Kidney (tissue), 14 donors: ENCODE measurements around the gene ZPR1. TPM values are rescaled to one million over a fixed set of nuclear protein-coding genes. Genes with fewer than 3 reads are reported as not detected.

ENCODE experiments used
- DNase-seq, 5 donors: peaks; one replicate each; pipeline ENCODE4 v3.0.0-alpha.2; 2013 to 2020
- FAIRE-seq: peaks from 2 replicates; lab custom pipeline; 2012; peaks lifted over from hg19 to GRCh38; lab: Jason Lieb, UNC
- H3K27ac ChIP-seq, 2 donors: one replicate each; pipeline ENCODE4 v1.7.0; 2013; ENCODE audit warnings: low read depth in 2 of 2, low read length in 2 of 2, inconsistent platforms in 1 of 2
- H3K27me3 ChIP-seq: one replicate; pipeline ENCODE4 v1.7.1; 2013; ENCODE audit warnings: low read length, inconsistent platforms; ENCODE audit not compliant: control insufficient read depth, insufficient read depth
- H3K36me3 ChIP-seq, 3 donors: one replicate each; pipeline versions ENCODE4 v1.7.0 to v1.7.1; 2013; ENCODE audit warnings: low read length in 3 of 3, control low read depth in 1 of 3, inconsistent platforms in 1 of 3; ENCODE audit not compliant: insufficient read depth in 3 of 3, control insufficient read depth in 2 of 3
- H3K4me1 ChIP-seq, 3 donors: one replicate each; pipeline versions ENCODE4 v1.7.0 to v1.7.1; 2013; ENCODE audit warnings: low read length in 3 of 3, inconsistent platforms in 1 of 3, low read depth in 1 of 3; ENCODE audit not compliant: control insufficient read depth in 2 of 3, insufficient read depth in 2 of 3
- H3K4me3 ChIP-seq, 3 donors: one replicate each; pipeline versions ENCODE4 v1.7.0 to v1.8.1; 2013; ENCODE audit warnings: low read length in 3 of 3, control low read depth in 1 of 3, inconsistent platforms in 1 of 3
- H3K9ac ChIP-seq, 3 donors: one replicate each; pipeline versions ENCODE4 v1.7.0 to v1.7.1; 2013; ENCODE audit warnings: low read length in 3 of 3, control low read depth in 1 of 3, inconsistent platforms in 1 of 3
- H3K9me3 ChIP-seq, 3 donors: one replicate each; pipeline versions ENCODE4 v1.7.0 to v1.7.1; 2013; ENCODE audit warnings: low read length in 3 of 3, control low read depth in 1 of 3, inconsistent platforms in 1 of 3; ENCODE audit not compliant: control insufficient read depth in 2 of 3, insufficient read depth in 1 of 3
- CTCF ChIP-seq: IDR thresholded peaks from 3 replicates; pipeline ENCODE4 v1.5.1; 2012; ENCODE audit warnings: mild to moderate bottlenecking, moderate library complexity, borderline replicate concordance; ENCODE audit not compliant: insufficient read depth; ENCODE audit errors: extremely low read depth
- intact Hi-C: fragments of 100-400 bp; cut with DNase I; formaldehyde crosslinking; loops from one replicate; pipeline ENCODE4 v1.11.1; 2022
- polyA plus RNA-seq: library from polyadenylated mRNA; stranded (reverse); fragments of 350-450 nt; fragmentation: Illumina TruSeq; extraction: RNeasy Lipid Tissue Mini Kit (QIAGEN cat#74804); gene quantifications from one replicate; pipeline ENCODE4 v1.2.3, GENCODE V29; 2014; ENCODE audit warnings: low read depth, low replicate concordance; ENCODE audit not compliant: insufficient read depth
- total RNA-seq: library from RNA; stranded (reverse); fragmentation: NEBNext Ultra II Directional; extraction: Animal tissue kit (Norgen Biotek cat#: 25700); gene quantifications from one replicate; pipeline ENCODE4 v1.2.1, GENCODE V29; 2021
- donor health status: control.
- donor health status: control.
- donor health status: control.
- donor health status: control.
- donor health status: control.
- donor health status: DM: yes; HTN: yes; CAD: no.
- donor health status: Normal renal cell carcinoma (clear cell type).

The ZPR1 gene
- total and polyA plus RNA-seq, 2 donors from 2014 or later: 30.0 to 40.2 TPM

- Histone ChIP-seq H3K27ac (no peak overlapping the region), H3K4me1 (peaks cover 0 to 8% (median 6%) of the 10 kb centered on the region in 3 donors), H3K27me3 (no peaks in the 10 kb centered on the region), H3K4me3 (no peak overlapping the region), H3K9me3 (no peaks in the 10 kb centered on the region), H3K36me3 (no peaks in the 10 kb centered on the region), H3K9ac (no peak overlapping the region)
- FAIRE-seq (no peak), DNase-seq (no peak)
- intact Hi-C loops: no loop called here
- no peak for TF ChIP-seq CTCF
Measured at GRCh38 chr11:116833816-116834534, 46.2 kb upstream of the ZPR1 start.

GRCh38 chr11:116833491-116833815 lies 45.6 kb upstream of the ZPR1 start:
- no peaks in the 10 kb centered on the region for H3K27me3 ChIP-seq
- no peak for TF ChIP-seq CTCF
- peaks cover 0 to 8% (median 6%) of the 10 kb centered on the region in 3 donors for H3K4me1 ChIP-seq
- no peak overlapping the region for H3K4me3 ChIP-seq
- no peak overlapping the region for H3K9ac ChIP-seq
- H3K27ac ChIP-seq: no peak overlapping the region
- no peak for DNase-seq
- intact Hi-C loops: no loop called here
- H3K36me3 ChIP-seq: no peaks in the 10 kb centered on the region
- H3K9me3 ChIP-seq: no peaks in the 10 kb centered on the region
- FAIRE-seq: no peak

- Histone ChIP-seq H3K4me3 (no peak overlapping the region), H3K9me3 (no peaks in the 10 kb centered on the region), H3K36me3 (no peaks in the 10 kb centered on the region), H3K27me3 (no peaks in the 10 kb centered on the region), H3K4me1 (peaks cover 0 to 8% (median 6%) of the 10 kb centered on the region in 3 donors), H3K9ac (no peak overlapping the region), H3K27ac (no peak overlapping the region)
- no peak for FAIRE-seq
- no peak for DNase-seq
- intact Hi-C loops: no loop called here
- TF ChIP-seq CTCF: no peak
Measured at GRCh38 chr11:116832350-116833290, 44.8 kb upstream of the ZPR1 start.
